K562 (cell line): Measurements from ENCODE around the gene PEX6. TPM values are rescaled to one million over a fixed set of nuclear protein-coding genes. Genes with fewer than 3 reads are reported as not detected.
A peak's percentile ranks its signal among the peaks of the same experiment; 100 is the strongest.

Experiments
- ARNT ChIP-seq, 2 experiments: fragments of 450-650 bp; IDR thresholded peaks; 2 replicates each; pipeline ENCODE4 v1.6.1; 2016; ENCODE audit warnings: mild to moderate bottlenecking in 1 of 2
- ATF1 ChIP-seq, 2 experiments: fragments of 450-650 bp in 1 of 2; IDR thresholded peaks; 2 replicates each; pipeline ENCODE4 v1.6.1; 2016; ENCODE audit warnings: missing compliant biosample characterization in 1 of 2, missing genetic modification characterization in 1 of 2
- BHLHE40 ChIP-seq: IDR thresholded peaks from 2 replicates; pipeline ENCODE4 v1.6.1; 2011; ENCODE audit warnings: low read length, improper control_type of control experiment
- CCNT2 ChIP-seq: IDR thresholded peaks from 2 replicates; pipeline ENCODE4 v1.6.1; 2011; ENCODE audit warnings: borderline replicate concordance, low read depth, mild to moderate bottlenecking, moderate library complexity, mixed read lengths, low read length; ENCODE audit not compliant: insufficient read length; ENCODE audit errors: extremely low read depth
- CREM ChIP-seq: IDR thresholded peaks from 2 replicates; pipeline ENCODE4 v1.6.1; 2014; ENCODE audit warnings: antibody characterized with exemption, low read depth
- CTCFL ChIP-seq: IDR thresholded peaks from 2 replicates; pipeline ENCODE4 v1.6.1; 2011; ENCODE audit warnings: borderline replicate concordance, low read depth, mild to moderate bottlenecking, moderate library complexity, low read length; ENCODE audit not compliant: insufficient read depth, poor library complexity, severe bottlenecking
- E2F6 ChIP-seq, 2 experiments: IDR thresholded peaks; 2 replicates each; pipeline ENCODE4 v1.6.1; 2011; ENCODE audit warnings: borderline replicate concordance in 1 of 2, control low read depth in 1 of 2, low read depth in 1 of 2, low read length in 1 of 2, mild to moderate bottlenecking in 1 of 2, mixed read lengths in 1 of 2, moderate library complexity in 1 of 2; ENCODE audit not compliant: insufficient read depth in 1 of 2, insufficient read length in 1 of 2, poor library complexity in 1 of 2, severe bottlenecking in 1 of 2; ENCODE audit errors: extremely low read depth in 1 of 2
- EGR1 ChIP-seq: fragments of 450-650 bp; conservative IDR thresholded peaks from 2 replicates; pipeline ENCODE4 v1.6.1; 2017; ENCODE audit warnings: mild to moderate bottlenecking
- FIP1L1 ChIP-seq: fragments of 200-400 bp; formaldehyde crosslinking; IDR thresholded peaks from 2 replicates; pipeline ENCODE4 v1.6.1; 2018; ENCODE audit warnings: mild to moderate bottlenecking, low read depth, low read length; ENCODE audit not compliant: poor library complexity, severe bottlenecking
- HMGXB4 ChIP-seq: sonication (generic); formaldehyde crosslinking; IDR thresholded peaks from 2 replicates; pipeline ENCODE4 v1.8.1; 2023; ENCODE audit warnings: mild to moderate bottlenecking, missing genetic modification reagents
- L3MBTL2 ChIP-seq: fragments of 450-650 bp; IDR thresholded peaks from 2 replicates; pipeline ENCODE4 v1.6.1; 2016; ENCODE audit warnings: mild to moderate bottlenecking, moderate library complexity
- LCOR ChIP-seq: sonication (generic); formaldehyde crosslinking; IDR thresholded peaks from 2 replicates; pipeline ENCODE4 v1.8.0; 2022; ENCODE audit warnings: mild to moderate bottlenecking, missing genetic modification reagents
- RFX1 ChIP-seq: fragments of 450-650 bp; IDR thresholded peaks from 2 replicates; pipeline ENCODE4 v1.6.1; 2016; ENCODE audit warnings: mild to moderate bottlenecking, moderate library complexity
- RFX5 ChIP-seq: IDR thresholded peaks from 2 replicates; pipeline ENCODE4 v1.6.1; 2011; ENCODE audit warnings: low read depth, mild to moderate bottlenecking, improper control_type of control experiment, low read length
- SMARCB1 ChIP-seq: IDR thresholded peaks from 2 replicates; pipeline ENCODE4 v1.6.1; 2011; ENCODE audit warnings: improper control_type of control experiment, low read depth; ENCODE audit not compliant: insufficient read length
- SMARCE1 ChIP-seq: fragments of 450-650 bp; IDR thresholded peaks from 2 replicates; pipeline ENCODE4 v1.7.1; 2016; ENCODE audit warnings: mild to moderate bottlenecking
- TFE3 ChIP-seq: fragments of 450-650 bp; formaldehyde crosslinking; IDR thresholded peaks from 2 replicates; pipeline ENCODE4 v1.4.0; 2020; ENCODE audit warnings: mild to moderate bottlenecking, mixed read lengths
- ZNF232 ChIP-seq: sonication (generic); formaldehyde crosslinking; IDR thresholded peaks from 2 replicates; pipeline ENCODE4 v1.8.0; 2022; ENCODE audit warnings: mild to moderate bottlenecking, missing genetic modification reagents
- polyA plus RNA-seq, 8 experiments: library from polyadenylated mRNA; depleted of rRNA in 4 of 8; stranded (reverse) in 5 of 8; unstranded in 3 of 8; fragments of >200 nt; fragmentation: Nextera tagmentation in 2 of 8; fragmentation: Illumina TruSeq in 1 of 8; extraction: Ambion mirVana in 2 of 8; extraction: Trizol in 1 of 8; gene quantifications; 2 replicates each; pipeline versions ENCODE4 v1.2.1 to v1.2.3, GENCODE V29; 2011 to 2014; ENCODE audit warnings: inconsistent platforms in 1 of 8, missing spikeins in 1 of 8
- total RNA-seq, 7 experiments: library from RNA; depleted of rRNA in 6 of 7; stranded (reverse); fragments of >200 nt in 6 of 7; fragmentation: Illumina TruSeq in 2 of 7; extraction: Trizol in 2 of 7; gene quantifications; 2 replicates each; pipeline versions ENCODE4 v1.2.1 to v1.2.3, GENCODE V29; 2011 to 2021; ENCODE audit warnings: low replicate concordance in 1 of 7

PEX6 gene
- total and polyA plus RNA-seq, 9 of the 15 experiments (the other 6 are each of a cell fraction or from before 2014, with no cell fraction given) = 0.17 to 20.8 (median 6.9) TPM

- TF ChIP-seq HMGXB4 (CRISPR knock-in tag) (peak; percentile 28; the same call in 1 of the 2 replicates), CTCFL (no peak), L3MBTL2 (peak; percentile 53; the same call in 1 of the 2 replicates), E2F6 (IDR thresholded peaks at IDR 0.05; ENCODE audit: borderline replicate concordance in 1 of 2, extremely low read depth in 1 of 2, insufficient read depth in 1 of 2, insufficient read length in 1 of 2, low read depth in 1 of 2, low read length in 1 of 2, poor library complexity in 1 of 2, severe bottlenecking in 1 of 2) (peak in 1 of 2 experiments; percentile 7), ZNF232 (CRISPR knock-in tag) (no peak), RFX5 (peak; percentile 99), ARNT (IDR thresholded peaks at IDR 0.05) (no peak), EGR1 (peak; percentile 93), BHLHE40 (peak; percentile 48; the same call in 1 of the 2 replicates), CREM (peak; percentile 74), SMARCB1 (no peak), TFE3 (no peak), FIP1L1 (no peak), RFX1 (no peak), LCOR (CRISPR knock-in tag) (peak; percentile 66; the same call in 1 of the 2 replicates), ATF1 (CRISPR knock-in tag; IDR thresholded peaks at IDR 0.05) (no peak), ATF1 (tag; IDR thresholded peaks at IDR 0.05) (peak; percentile 79), CCNT2 (no peak), SMARCE1 (peak; percentile 44; the same call in 1 of the 2 replicates)
Observed at GRCh38 chr6:42984001-42984923, 5.3 kb upstream of the PEX6 start, which contains the start of gene PPP2R5D (continued).
